MM.1S (cell line): ENCODE data around the gene PRSS27.

Experiments used
- DNase-seq: peaks from one replicate; pipeline ENCODE4 v3.0.0-alpha.2; 2015
- H2AFZ ChIP-seq: fragments of 300-600 bp; sonication (generic); 2 replicates; pipeline ENCODE4 v1.6.0; 2016; ENCODE audit warnings: antibody characterized with exemption, low read length
- H3F3A ChIP-seq: fragments of 300-600 bp; sonication (generic); 2 replicates; pipeline ENCODE4 v1.6.1; 2016; ENCODE audit warnings: mild to moderate bottlenecking, antibody characterized with exemption, low read length, moderate library complexity, mixed read lengths; ENCODE audit not compliant: insufficient read depth
- H3K27ac ChIP-seq: fragments of 300-600 bp; sonication (generic); 2 replicates; pipeline ENCODE4 v1.5.1; 2016; ENCODE audit warnings: mild to moderate bottlenecking, low read length
- H3K27me3 ChIP-seq: fragments of 300-600 bp; sonication (generic); replicated peaks from 2 replicates; pipeline ENCODE4 v1.6.0; 2016; ENCODE audit warnings: low read length; ENCODE audit not compliant: insufficient read depth
- H3K36me3 ChIP-seq: fragments of 300-600 bp; sonication (generic); replicated peaks from 2 replicates; pipeline ENCODE4 v1.6.1; 2016; ENCODE audit warnings: mild to moderate bottlenecking, low read length, mixed read lengths; ENCODE audit not compliant: insufficient read depth
- H3K4me1 ChIP-seq: fragments of 300-600 bp; sonication (generic); 2 replicates; pipeline ENCODE4 v1.6.1; 2016; ENCODE audit warnings: low read length, mixed read lengths
- H3K4me2 ChIP-seq: fragments of 300-600 bp; sonication (generic); 2 replicates; pipeline ENCODE4 v1.6.0; 2016; ENCODE audit warnings: low read depth, low read length
- H3K4me3 ChIP-seq: fragments of 300-600 bp; sonication (generic); 2 replicates; pipeline ENCODE4 v1.5.1; 2016; ENCODE audit warnings: low read length, mixed read lengths
- H3K79me2 ChIP-seq: fragments of 300-600 bp; sonication (generic); 2 replicates; pipeline ENCODE4 v1.6.1; 2016; ENCODE audit warnings: mixed run types, low read length, mixed read lengths
- H3K9ac ChIP-seq: fragments of 300-600 bp; sonication (generic); 2 replicates; pipeline ENCODE4 v1.6.1; 2016; ENCODE audit warnings: low read length, mixed read lengths
- H3K9me2 ChIP-seq: fragments of 300-600 bp; sonication (generic); replicated peaks from 2 replicates; pipeline ENCODE4 v1.6.1; 2016; ENCODE audit warnings: mild to moderate bottlenecking, low read length, mixed read lengths; ENCODE audit not compliant: insufficient read depth
- H3K9me3 ChIP-seq: fragments of 300-600 bp; sonication (generic); replicated peaks from 2 replicates; pipeline ENCODE4 v1.6.1; 2016; ENCODE audit warnings: mild to moderate bottlenecking, low read length, mixed read lengths; ENCODE audit not compliant: insufficient read depth
- H4K20me1 ChIP-seq: fragments of 300-600 bp; sonication (generic); 2 replicates; pipeline ENCODE4 v1.6.1; 2016; ENCODE audit warnings: mild to moderate bottlenecking, low read length, moderate library complexity, mixed read lengths; ENCODE audit not compliant: insufficient read depth
- EZH2 ChIP-seq: fragments of 300-600 bp; sonication (generic); optimal IDR thresholded peaks from 2 replicates; pipeline ENCODE3; 2017; ENCODE audit warnings: low read depth, mild to moderate bottlenecking, antibody characterized with exemption, low read length, mixed read lengths
- EZH2phosphoT487 ChIP-seq: fragments of 300-600 bp; sonication (generic); IDR thresholded peaks from 2 replicates; pipeline ENCODE4 v1.6.1; 2018; ENCODE audit warnings: antibody characterized with exemption, low read length
- TF ChIP-seq, protein P1 (sequence below): fragments of 300-600 bp; sonication (generic); IDR thresholded peaks from 2 replicates; pipeline ENCODE4 v1.5.1; 2016; ENCODE audit warnings: antibody characterized with exemption, low read length, mixed read lengths

Gene PRSS27

DNA sequence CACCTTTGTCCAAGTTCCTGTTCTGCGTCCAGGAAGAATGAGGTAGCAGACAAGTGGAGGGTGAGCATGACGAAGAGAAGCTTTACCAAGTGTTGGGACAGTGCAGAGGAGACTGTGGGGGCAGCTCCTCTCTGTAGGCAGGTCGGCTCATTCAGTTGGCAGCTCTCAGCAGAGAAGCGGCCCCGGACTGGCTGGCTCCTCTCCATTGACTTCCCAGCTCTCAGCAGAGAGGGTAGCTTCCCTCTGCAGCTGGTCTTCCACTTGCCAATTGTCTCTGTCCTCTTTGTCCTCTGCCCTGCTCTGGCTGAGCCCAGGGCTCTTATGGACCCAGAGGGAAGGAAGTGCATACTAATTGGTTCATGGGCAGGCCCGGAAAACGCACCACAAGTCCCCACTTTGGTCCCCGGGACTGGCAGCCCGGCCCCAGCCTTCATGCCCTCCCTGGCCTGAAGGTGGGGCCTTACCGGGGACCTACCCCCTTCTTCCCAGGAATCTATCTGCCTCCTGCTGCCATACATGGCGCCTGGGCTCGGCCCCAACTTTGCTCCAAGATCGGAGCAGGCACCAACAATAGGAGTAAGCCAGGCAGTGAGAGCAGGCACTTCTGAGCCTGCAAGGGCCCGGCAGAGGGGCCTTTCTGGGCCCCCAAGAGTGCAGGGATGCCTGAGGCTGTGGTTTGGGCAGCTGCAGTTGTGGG is 27.6 kb downstream of the PRSS27 start:
- Histone ChIP-seq H3K27ac (no peak overlapping the region), H3F3A (peaks cover 6% of the 10 kb centered on the region), H3K79me2 (peaks cover 50% of the 10 kb centered on the region), H4K20me1 (no peaks in the 10 kb centered on the region), H3K4me2 (no peak overlapping the region), H3K9me3 (no peaks in the 10 kb centered on the region), H3K4me3 (no peak overlapping the region), H3K9me2 (no peaks in the 10 kb centered on the region), H3K9ac (no peak overlapping the region), H2AFZ (no peak overlapping the region), H3K36me3 (no peaks in the 10 kb centered on the region; the same call in 1 of the 2 replicates), H3K27me3 (no peaks in the 10 kb centered on the region), H3K4me1 (peaks cover 6% of the 10 kb centered on the region)
- no peak for DNase-seq
- TF ChIP-seq EZH2phosphoT487: no peak
- no peak for TF ChIP-seq EZH2
- TF ChIP-seq, protein P1, sequence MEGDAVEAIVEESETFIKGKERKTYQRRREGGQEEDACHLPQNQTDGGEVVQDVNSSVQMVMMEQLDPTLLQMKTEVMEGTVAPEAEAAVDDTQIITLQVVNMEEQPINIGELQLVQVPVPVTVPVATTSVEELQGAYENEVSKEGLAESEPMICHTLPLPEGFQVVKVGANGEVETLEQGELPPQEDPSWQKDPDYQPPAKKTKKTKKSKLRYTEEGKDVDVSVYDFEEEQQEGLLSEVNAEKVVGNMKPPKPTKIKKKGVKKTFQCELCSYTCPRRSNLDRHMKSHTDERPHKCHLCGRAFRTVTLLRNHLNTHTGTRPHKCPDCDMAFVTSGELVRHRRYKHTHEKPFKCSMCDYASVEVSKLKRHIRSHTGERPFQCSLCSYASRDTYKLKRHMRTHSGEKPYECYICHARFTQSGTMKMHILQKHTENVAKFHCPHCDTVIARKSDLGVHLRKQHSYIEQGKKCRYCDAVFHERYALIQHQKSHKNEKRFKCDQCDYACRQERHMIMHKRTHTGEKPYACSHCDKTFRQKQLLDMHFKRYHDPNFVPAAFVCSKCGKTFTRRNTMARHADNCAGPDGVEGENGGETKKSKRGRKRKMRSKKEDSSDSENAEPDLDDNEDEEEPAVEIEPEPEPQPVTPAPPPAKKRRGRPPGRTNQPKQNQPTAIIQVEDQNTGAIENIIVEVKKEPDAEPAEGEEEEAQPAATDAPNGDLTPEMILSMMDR: no peak

DNA sequence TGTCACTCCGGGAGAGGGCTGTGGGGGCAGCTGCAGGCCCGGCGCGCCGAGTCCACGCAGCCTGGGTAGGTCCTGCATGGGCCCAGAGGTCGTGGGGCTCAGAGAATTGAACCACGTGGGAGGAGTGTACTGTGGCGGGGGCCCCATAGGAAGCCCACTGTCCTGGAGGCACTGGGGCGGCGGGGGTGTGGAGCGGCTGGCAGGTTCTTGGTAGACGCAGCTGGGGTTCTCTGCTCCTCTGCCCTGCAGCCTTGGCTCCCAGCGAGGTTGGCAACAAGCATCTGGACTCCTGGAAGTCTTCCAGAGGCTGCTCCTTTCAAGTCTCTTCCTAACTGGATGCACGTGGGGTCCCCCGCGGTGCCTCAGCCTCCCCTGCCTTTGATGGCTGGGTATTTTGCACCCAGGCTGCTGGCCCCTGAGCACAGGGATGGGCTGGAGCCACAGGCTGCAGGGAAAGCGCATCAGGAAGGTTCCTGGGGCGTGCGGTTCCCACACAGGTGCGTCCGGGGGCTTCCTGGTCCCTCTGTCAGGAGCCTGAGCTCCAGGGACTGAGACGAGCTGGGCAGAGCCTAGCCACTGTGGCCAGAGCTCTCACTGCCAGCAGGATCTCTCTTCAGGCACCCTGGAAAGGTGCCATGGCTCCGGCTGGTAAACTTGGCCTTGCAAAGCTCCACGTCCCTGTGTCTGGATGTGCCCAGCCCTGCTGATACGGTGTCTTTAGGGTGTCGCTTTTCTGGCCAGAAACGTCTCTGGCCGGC is 28.4 kb downstream of the PRSS27 start:
- Histone ChIP-seq H4K20me1 (no peaks in the 10 kb centered on the region), H3K4me1 (peaks cover 7% of the 10 kb centered on the region), H3K27ac (no peak overlapping the region), H3K4me2 (no peak overlapping the region), H2AFZ (no peak overlapping the region), H3K9ac (no peak overlapping the region), H3K79me2 (peaks cover 51% of the 10 kb centered on the region), H3K4me3 (no peak overlapping the region), H3K27me3 (no peaks in the 10 kb centered on the region), H3K9me2 (no peaks in the 10 kb centered on the region), H3K9me3 (no peaks in the 10 kb centered on the region), H3F3A (peaks cover 13% of the 10 kb centered on the region), H3K36me3 (no peaks in the 10 kb centered on the region; the same call in 1 of the 2 replicates)
- TF ChIP-seq, protein P1: no peak
- TF ChIP-seq EZH2 (no peak), EZH2phosphoT487 (no peak)
- no peak for DNase-seq

DNA sequence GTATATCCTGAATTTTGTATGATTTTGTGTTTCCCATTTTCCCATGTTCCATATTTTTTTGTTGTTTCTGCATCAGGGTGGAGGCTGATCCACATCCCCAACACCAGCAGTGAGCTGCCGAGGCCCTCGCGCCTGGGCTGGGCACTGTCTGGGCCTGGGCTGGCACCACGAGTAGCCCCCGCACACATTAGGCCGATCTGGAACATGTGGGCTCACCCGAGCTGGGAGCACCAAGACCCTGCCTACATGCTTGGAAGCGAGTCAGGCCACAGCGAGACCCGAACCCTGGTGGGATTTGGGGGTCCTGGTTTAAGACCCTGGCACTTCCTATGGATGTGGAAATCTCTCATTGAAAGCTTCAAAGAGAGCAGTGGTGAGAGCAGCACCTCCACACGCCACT is 29.2 kb downstream of the PRSS27 start:
- Histone ChIP-seq H3K27ac (no peak overlapping the region), H3K9ac (no peak overlapping the region), H4K20me1 (no peaks in the 10 kb centered on the region), H3F3A (peaks cover 13% of the 10 kb centered on the region), H2AFZ (no peak overlapping the region), H3K79me2 (peaks cover 51% of the 10 kb centered on the region), H3K4me2 (no peak overlapping the region), H3K27me3 (no peaks in the 10 kb centered on the region), H3K4me1 (peaks cover 7% of the 10 kb centered on the region), H3K36me3 (no peaks in the 10 kb centered on the region; the same call in 1 of the 2 replicates), H3K9me3 (no peaks in the 10 kb centered on the region), H3K4me3 (no peak overlapping the region), H3K9me2 (no peaks in the 10 kb centered on the region)
- TF ChIP-seq EZH2 (no peak), EZH2phosphoT487 (no peak)
- no peak for DNase-seq
